Thyroid gland (tissue), 4 donors: Measurements from ENCODE around the gene SEC63. TPM values are rescaled to one million over a fixed set of nuclear protein-coding genes. Genes with fewer than 3 reads are reported as not detected.

Experiments
- DNase-seq, 2 donors: peaks; one replicate each; pipeline ENCODE4 v3.0.0-alpha.2; 2019
- H3K27ac ChIP-seq, 3 donors: fragments of 200-600 bp; sonication (generic); 1 replicate in 2 of 3; 2 replicates in 1 of 3; pipeline ENCODE4 v1.5.1; 2016 to 2019; ENCODE audit warnings: mild to moderate bottlenecking in 1 of 3, moderate library complexity in 1 of 3
- H3K27me3 ChIP-seq: fragments of 200-600 bp; sonication (generic); one replicate; pipeline ENCODE4 v1.5.1; 2019
- H3K36me3 ChIP-seq, 2 donors: fragments of 200-600 bp; sonication (generic); one replicate each; pipeline ENCODE4 v1.5.1; 2016 to 2019
- H3K4me1 ChIP-seq, 2 donors: fragments of 200-600 bp; sonication (generic); one replicate each; pipeline ENCODE4 v1.5.1; 2017 to 2019
- H3K4me3 ChIP-seq, 3 donors: fragments of 200-600 bp; sonication (generic); replicated peaks in 1 of 3; 1 replicate in 2 of 3; 2 replicates in 1 of 3; pipeline ENCODE4 v1.5.1; 2016; ENCODE audit warnings: mild to moderate bottlenecking in 1 of 3
- H3K9me3 ChIP-seq: fragments of 200-600 bp; sonication (generic); one replicate; pipeline ENCODE4 v1.5.1; 2017
- POLR2A ChIP-seq, 2 donors: fragments of 450-650 bp; IDR thresholded peaks; one replicate each; pipeline ENCODE4 v1.6.1; 2017; ENCODE audit warnings: antibody characterized with exemption in 2 of 2, mild to moderate bottlenecking in 2 of 2, moderate library complexity in 1 of 2
- WGBS, 2 donors: methylation state at CpG; one replicate each; pipeline ENCODE4 v1.1.5; 2017; 5-methylcytosine and 5-hydroxymethylcytosine counted together
- intact Hi-C: fragments of 100-400 bp; cut with DNase I; formaldehyde crosslinking; loops from one replicate; pipeline ENCODE4 v1.15.1; 2023
- small RNA-seq: library from RNA; depleted of rRNA; stranded (forward); fragments of <200 nt; gene quantifications from one replicate; pipeline ENCODE3, GENCODE V24; 2016
- total RNA-seq, 4 donors: library from RNA; depleted of rRNA; stranded (reverse); fragments of >200 nt; gene quantifications; one replicate each; pipeline ENCODE4 v1.2.3, GENCODE V29; 2016
- TF ChIP-seq, protein P1 (sequence below), 6 experiments: fragments of 200-600 bp in 3 of 6; fragments of 450-650 bp in 3 of 6; sonication (generic) in 3 of 6; IDR thresholded peaks; one replicate each; pipeline ENCODE4 v1.5.1; 2016 to 2019; ENCODE audit warnings: antibody characterized with exemption in 6 of 6, mild to moderate bottlenecking in 2 of 6, inconsistent platforms in 1 of 6, moderate library complexity in 1 of 6

Gene SEC63
- total RNA-seq, 4 donors from 2014 or later, result 47.1 to 95.5 (median 68.3) TPM

DNA sequence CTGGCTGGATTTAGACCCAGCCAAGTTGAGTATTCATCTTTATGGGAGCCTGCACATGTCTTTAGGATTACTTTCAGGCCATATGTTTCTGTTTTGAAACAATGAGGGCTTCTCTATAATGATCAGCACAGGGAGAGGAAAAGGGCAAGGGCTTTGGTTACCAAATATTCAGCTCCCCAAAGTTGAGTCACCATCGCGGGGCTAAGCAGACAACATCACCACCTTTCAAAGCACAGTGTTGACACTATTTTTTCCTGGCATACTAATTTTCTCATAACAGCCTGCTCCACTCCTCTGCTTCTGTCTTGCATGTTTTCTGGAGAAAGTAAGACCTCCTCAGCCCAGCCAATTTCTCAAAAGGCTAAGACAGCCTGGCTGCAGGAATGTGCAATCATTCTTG is 138.8 kb downstream of the SEC63 start:
- TF ChIP-seq, protein P1, sequence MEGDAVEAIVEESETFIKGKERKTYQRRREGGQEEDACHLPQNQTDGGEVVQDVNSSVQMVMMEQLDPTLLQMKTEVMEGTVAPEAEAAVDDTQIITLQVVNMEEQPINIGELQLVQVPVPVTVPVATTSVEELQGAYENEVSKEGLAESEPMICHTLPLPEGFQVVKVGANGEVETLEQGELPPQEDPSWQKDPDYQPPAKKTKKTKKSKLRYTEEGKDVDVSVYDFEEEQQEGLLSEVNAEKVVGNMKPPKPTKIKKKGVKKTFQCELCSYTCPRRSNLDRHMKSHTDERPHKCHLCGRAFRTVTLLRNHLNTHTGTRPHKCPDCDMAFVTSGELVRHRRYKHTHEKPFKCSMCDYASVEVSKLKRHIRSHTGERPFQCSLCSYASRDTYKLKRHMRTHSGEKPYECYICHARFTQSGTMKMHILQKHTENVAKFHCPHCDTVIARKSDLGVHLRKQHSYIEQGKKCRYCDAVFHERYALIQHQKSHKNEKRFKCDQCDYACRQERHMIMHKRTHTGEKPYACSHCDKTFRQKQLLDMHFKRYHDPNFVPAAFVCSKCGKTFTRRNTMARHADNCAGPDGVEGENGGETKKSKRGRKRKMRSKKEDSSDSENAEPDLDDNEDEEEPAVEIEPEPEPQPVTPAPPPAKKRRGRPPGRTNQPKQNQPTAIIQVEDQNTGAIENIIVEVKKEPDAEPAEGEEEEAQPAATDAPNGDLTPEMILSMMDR (IDR thresholded peaks at IDR 0.05), result no peak
- TF ChIP-seq POLR2A (IDR thresholded peaks at IDR 0.05), result no peak

DNA sequence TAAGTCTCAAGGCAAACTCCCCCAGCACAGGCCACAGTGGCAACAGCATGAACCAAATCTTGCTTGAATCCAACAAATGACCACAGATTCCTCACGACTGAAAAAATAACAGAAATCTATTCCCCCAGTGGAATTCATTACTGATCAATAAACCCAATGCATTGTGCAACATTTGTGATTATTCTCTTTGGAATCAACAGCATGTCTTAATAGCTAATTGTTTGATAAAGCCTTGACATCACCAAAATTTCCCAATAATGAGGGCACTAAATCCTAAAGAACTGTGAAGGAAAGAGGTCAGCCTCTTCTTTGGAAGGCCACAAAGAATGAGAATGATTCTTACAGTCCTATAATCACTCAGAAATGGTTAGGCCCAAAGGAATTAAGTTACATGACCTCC is 139.7 kb downstream of the SEC63 start:
- Histone ChIP-seq H3K4me1 (peaks cover 9 to 17% of the 10 kb centered on the region in 2 donors), H3K4me3 (no peak overlapping the region), H3K9me3 (no peaks in the 10 kb centered on the region), H3K27ac (no peak overlapping the region), H3K27me3 (no peaks in the 10 kb centered on the region), H3K36me3 (no peaks in the 10 kb centered on the region)
- no peak for DNase-seq
- no peak for TF ChIP-seq POLR2A (IDR thresholded peaks at IDR 0.05)
- TF ChIP-seq, protein P1 (IDR thresholded peaks at IDR 0.05), result no peak
- 54 to 88% methylated on average over 1 of the region's 1 CpG for WGBS, 2 donors
- intact Hi-C loops, result no loop called here

More for the DNA sequence above, 138.8 kb downstream of the SEC63 start:
- Histone ChIP-seq H3K9me3 (no peaks in the 10 kb centered on the region), H3K36me3 (no peaks in the 10 kb centered on the region), H3K4me1 (peaks cover 9 to 17% of the 10 kb centered on the region in 2 donors), H3K27me3 (no peaks in the 10 kb centered on the region), H3K27ac (no peak overlapping the region), H3K4me3 (no peak overlapping the region)
- DNase-seq, result no peak
- 85 to 96% methylated on average over 2 of the region's 2 CpGs for WGBS, 2 donors
- intact Hi-C loops, result no loop called here

- Histone ChIP-seq H3K9me3 (no peaks in the 10 kb centered on the region), H3K4me3 (no peak overlapping the region), H3K36me3 (no peaks in the 10 kb centered on the region), H3K27me3 (no peaks in the 10 kb centered on the region), H3K4me1 (peaks cover 9 to 16% of the 10 kb centered on the region in 2 donors), H3K27ac (no peak overlapping the region)
- intact Hi-C loops, result no loop called here
- 78 to 81% methylated on average over 4 of the region's 4 CpGs for WGBS, 2 donors
- TF ChIP-seq, protein P1 (IDR thresholded peaks at IDR 0.05), result no peak
- TF ChIP-seq POLR2A (IDR thresholded peaks at IDR 0.05), result no peak
- no peak for DNase-seq
These were observed 140.2 kb downstream of the SEC63 start for GRCh38 chr6:107817784-107818183.

Small RNAs within 50 kb of the gene (small RNA-seq; reads per million reads assigned to genes)
- gene MTHFD2P3, result not detected
- not detected for gene RF00045
- gene RNU6-437P, result not detected

Other genes starting within 250 kb of the SEC63 start
- gene SCML4, start 133.9 kb downstream of the SEC63 start, total RNA-seq, result 1 to 10 TPM in 3 of 4 donors, not detected in 1; 1.1 to 3.4 (median 2.5) TPM
- 100 to 1,000 TPM in 1 of 4 donors, 10 to 100 TPM in 3; 41.0 to 110 (median 53.6) TPM for gene OSTM1, start 116.5 kb upstream of the SEC63 start, total RNA-seq
- gene NR2E1, start 207.8 kb upstream of the SEC63 start, total RNA-seq, result not detected